Tibial artery (tissue), 4 donors: ENCODE data around the gene SMAD3.

Experiments used
- DNase-seq, 2 donors: peaks; one replicate each; pipeline ENCODE4 v3.0.0-alpha.2; 2019
- H3K27ac ChIP-seq, 2 donors: fragments of 200-600 bp; sonication (generic) in 1 of 2; 1 replicate in 1 of 2; 2 replicates in 1 of 2; pipeline ENCODE4 v1.5.1; 2018 to 2019; ENCODE audit warnings: mild to moderate bottlenecking in 1 of 2
- H3K27me3 ChIP-seq, 2 donors: fragments of 200-600 bp; sonication (generic) in 1 of 2; one replicate each; pipeline versions ENCODE4 v1.5.1 to v1.6.0; 2016 to 2019
- H3K36me3 ChIP-seq, 3 donors: fragments of 200-600 bp; sonication (generic) in 2 of 3; one replicate each; pipeline ENCODE4 v1.5.1; 2016 to 2019; ENCODE audit warnings: mild to moderate bottlenecking in 2 of 3
- H3K4me1 ChIP-seq, 4 donors: fragments of 200-600 bp; sonication (generic) in 2 of 4; 1 replicate in 3 of 4; 2 replicates in 1 of 4; pipeline ENCODE4 v1.5.1; 2016 to 2019
- H3K4me3 ChIP-seq, 2 donors: fragments of 200-600 bp; sonication (generic) in 1 of 2; 1 replicate in 1 of 2; 2 replicates in 1 of 2; pipeline ENCODE4 v1.5.1; 2018 to 2019; ENCODE audit warnings: mild to moderate bottlenecking in 2 of 2
- H3K9me3 ChIP-seq, 3 donors: fragments of 200-600 bp; sonication (generic) in 1 of 3; one replicate each; pipeline ENCODE4 v1.5.1; 2016 to 2019
- intact Hi-C: fragments of 100-400 bp; cut with DNase I; formaldehyde crosslinking; loops from one replicate; pipeline ENCODE4 v1.15.0; 2023; ENCODE audit warnings: low total_unique reads
- TF ChIP-seq, protein P1 (sequence below), 2 experiments: fragments of 200-600 bp in 1 of 2; fragments of 450-650 bp in 1 of 2; IDR thresholded peaks; one replicate each; pipeline ENCODE4 v1.5.1; 2017 to 2019; ENCODE audit warnings: antibody characterized with exemption in 2 of 2, mild to moderate bottlenecking in 1 of 2, moderate library complexity in 1 of 2

SMAD3 gene

DNA sequence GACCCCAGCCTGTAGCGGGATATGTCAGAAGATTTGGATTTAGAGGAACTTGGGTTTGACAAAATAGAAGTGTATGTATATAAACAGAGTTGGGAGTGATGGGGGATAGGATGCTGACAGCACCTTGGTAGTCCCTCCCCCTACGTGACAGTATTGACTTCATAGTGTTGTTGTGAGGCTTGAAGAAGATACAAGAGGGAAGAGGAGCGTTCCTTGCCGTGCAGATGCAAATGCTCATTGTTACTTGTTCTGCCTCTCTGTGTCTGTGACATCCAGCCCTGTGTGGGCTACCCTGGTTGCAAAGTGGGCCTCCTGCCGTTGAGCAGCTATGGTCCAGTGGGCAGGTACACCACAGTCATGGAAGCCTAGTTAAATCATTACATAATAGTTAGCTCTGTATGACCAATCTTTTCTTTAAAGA is 45.0 kb downstream of the SMAD3 start:
- H3K4me3 ChIP-seq = no peak overlapping the region
- peaks cover 6 to 67% (median 52%) of the 10 kb centered on the region in 4 donors for H3K4me1 ChIP-seq
- no peaks in the 10 kb centered on the region for H3K27me3 ChIP-seq
- H3K27ac ChIP-seq = no peak overlapping the region
- intact Hi-C loops = loop anchor here (10.0 kb wide), 1 partner anchor 46 kb away; the partner anchor contains the start of gene SMAD3
- no peaks in the 10 kb centered on the region for H3K9me3 ChIP-seq
- DNase-seq = no peak
- TF ChIP-seq, protein P1, sequence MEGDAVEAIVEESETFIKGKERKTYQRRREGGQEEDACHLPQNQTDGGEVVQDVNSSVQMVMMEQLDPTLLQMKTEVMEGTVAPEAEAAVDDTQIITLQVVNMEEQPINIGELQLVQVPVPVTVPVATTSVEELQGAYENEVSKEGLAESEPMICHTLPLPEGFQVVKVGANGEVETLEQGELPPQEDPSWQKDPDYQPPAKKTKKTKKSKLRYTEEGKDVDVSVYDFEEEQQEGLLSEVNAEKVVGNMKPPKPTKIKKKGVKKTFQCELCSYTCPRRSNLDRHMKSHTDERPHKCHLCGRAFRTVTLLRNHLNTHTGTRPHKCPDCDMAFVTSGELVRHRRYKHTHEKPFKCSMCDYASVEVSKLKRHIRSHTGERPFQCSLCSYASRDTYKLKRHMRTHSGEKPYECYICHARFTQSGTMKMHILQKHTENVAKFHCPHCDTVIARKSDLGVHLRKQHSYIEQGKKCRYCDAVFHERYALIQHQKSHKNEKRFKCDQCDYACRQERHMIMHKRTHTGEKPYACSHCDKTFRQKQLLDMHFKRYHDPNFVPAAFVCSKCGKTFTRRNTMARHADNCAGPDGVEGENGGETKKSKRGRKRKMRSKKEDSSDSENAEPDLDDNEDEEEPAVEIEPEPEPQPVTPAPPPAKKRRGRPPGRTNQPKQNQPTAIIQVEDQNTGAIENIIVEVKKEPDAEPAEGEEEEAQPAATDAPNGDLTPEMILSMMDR (IDR thresholded peaks at IDR 0.05) = no peak
- no peaks in the 10 kb centered on the region for H3K36me3 ChIP-seq

DNA sequence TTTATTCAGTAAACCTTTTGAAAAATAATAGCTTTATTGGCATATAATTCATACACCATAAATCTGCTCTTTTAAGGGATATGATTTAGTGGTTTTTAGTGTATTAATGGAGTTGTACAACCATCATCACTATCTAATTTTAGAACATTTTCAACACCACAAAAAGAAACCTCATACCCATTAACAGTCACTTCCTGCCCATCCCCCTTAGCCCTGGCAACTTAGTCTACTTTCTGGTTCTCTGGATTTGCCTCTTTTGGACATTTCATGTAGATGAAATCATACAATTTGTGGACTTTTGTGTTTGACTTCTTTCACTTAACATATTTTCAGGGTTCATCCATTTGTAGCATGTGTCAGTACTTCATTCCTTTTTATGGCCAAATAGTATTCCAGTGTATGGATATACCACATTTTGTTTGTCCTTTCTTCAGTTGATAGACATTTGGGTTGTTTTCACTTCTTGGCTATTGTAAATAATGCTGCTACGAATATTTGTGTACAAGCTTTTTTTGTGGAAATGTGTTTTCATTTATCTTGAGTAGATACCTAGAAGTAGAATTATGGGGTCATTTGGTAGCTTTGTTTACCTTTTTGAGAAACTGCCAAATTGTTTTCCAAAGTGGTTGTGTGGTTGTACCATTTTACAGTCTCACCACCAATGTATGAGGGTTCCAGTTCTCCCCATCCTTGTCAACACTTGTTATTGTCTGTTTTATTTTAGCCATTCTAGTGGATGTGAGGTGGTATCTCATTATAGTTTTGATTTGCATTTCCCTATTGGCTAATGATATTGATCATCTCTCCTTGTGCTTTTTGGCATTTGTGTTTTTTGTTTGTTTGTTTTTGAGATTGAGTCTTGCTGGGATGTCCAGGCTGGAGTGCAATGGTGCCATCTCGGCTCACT is 45.8 kb downstream of the SMAD3 start:
- no peak overlapping the region for H3K4me3 ChIP-seq
- no peak overlapping the region for H3K27ac ChIP-seq
- H3K36me3 ChIP-seq = no peaks in the 10 kb centered on the region
- intact Hi-C loops = loop anchor here (10.0 kb wide), 1 partner anchor 46 kb away; the partner anchor contains the start of gene SMAD3
- peaks cover 6 to 65% (median 50%) of the 10 kb centered on the region in 4 donors for H3K4me1 ChIP-seq
- no peak for DNase-seq
- TF ChIP-seq, protein P1 (IDR thresholded peaks at IDR 0.05) = no peak
- no peaks in the 10 kb centered on the region for H3K27me3 ChIP-seq
- H3K9me3 ChIP-seq = no peaks in the 10 kb centered on the region

DNA sequence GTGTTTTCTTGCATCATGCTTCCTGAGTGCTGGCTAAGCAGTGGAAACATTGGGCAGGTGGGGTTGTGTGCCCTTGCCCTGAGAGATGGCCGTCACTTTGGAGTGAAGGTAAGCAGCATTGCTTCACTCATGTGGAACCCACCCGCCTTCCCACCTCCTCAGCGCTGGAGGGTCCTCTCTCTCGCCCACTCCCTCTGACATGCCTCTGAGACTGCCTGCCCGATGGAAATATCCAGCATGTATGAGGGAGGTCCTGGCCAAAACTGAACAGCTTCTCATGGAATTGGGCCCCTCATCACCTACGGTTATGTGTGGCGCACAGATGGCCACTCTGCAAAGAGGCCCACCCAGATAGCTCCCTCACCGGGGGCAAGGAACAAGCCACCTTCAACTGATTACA is 48.6 kb downstream of the SMAD3 start:
- H3K9me3 ChIP-seq = no peaks in the 10 kb centered on the region
- intact Hi-C loops = loop anchor here (10.0 kb wide), 1 partner anchor 49 kb away; the partner anchor contains the start of gene SMAD3
- no peaks in the 10 kb centered on the region for H3K27me3 ChIP-seq
- TF ChIP-seq, protein P1 (IDR thresholded peaks at IDR 0.05) = no peak
- peaks cover 0 to 60% (median 34%) of the 10 kb centered on the region in 4 donors for H3K4me1 ChIP-seq
- no peaks in the 10 kb centered on the region for H3K36me3 ChIP-seq
- H3K27ac ChIP-seq = no peak overlapping the region
- H3K4me3 ChIP-seq = no peak overlapping the region
- peak in 1 of 2 donors; percentile 57 for DNase-seq

DNA sequence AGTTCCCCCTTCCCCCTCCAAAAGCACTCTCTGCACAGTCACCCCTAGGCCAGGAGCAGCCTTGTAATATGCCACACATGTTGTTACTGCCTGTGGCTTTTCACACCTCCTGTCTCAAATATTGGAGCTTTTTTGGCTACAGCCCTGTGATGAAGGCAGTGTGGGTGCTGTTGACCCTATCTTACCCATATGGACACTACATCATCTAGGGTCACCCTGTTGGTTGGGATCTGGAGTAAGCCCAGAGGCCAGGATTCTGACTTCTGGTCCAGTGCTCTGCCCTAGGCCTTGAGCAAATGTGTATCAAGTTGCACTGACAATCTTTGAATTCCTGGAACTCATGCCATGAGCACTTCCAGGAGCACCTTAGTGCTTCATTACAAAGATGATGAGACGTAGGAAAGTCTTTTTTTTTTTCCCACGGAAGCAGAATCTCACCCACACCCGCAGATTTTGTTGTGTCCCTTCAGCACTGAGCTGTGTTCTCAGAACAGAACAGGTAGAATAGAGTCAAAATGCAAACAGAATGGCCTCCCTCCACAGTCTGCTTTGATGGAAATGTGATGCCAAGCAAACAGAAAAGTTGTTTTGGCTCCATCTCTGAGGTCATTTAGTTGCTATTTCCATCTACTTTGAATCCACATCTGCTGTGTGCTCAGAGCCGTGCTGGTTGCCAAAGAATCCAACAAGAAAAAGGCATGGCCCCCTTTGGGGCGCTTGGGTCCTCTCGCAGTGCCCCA is 49.6 kb downstream of the SMAD3 start:
- H3K4me1 ChIP-seq = peaks cover 0 to 60% (median 35%) of the 10 kb centered on the region in 4 donors
- intact Hi-C loops = loop anchor here (10.0 kb wide), 1 partner anchor 50 kb away; the partner anchor contains the start of gene SMAD3
- peak in 1 of 2 donors; percentile 44 for DNase-seq

DNA sequence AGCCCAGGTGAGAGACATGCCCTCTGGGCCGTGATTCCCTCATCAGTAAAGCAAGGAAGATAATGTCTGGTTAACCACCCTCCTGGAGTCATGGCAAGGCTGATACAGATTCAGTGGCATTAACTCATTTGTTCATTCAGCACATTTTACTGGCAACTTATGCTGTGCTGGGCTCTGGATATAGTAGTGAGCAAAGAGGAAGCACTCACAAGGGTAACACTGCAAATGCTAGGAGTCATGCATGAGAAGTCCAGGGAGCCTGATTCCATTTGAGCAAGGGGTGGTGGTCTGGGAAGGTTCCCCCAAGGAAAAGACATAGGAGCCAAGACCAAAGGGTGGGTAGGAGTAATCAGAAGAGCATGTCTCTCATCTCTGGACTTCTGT is 50.2 kb downstream of the SMAD3 start:
- H3K4me3 ChIP-seq = no peak overlapping the region
- DNase-seq = peak in 1 of 2 donors; percentile 47
- intact Hi-C loops = loop anchor here (10.0 kb wide), 1 partner anchor 51 kb away; the partner anchor contains the start of gene SMAD3
- TF ChIP-seq, protein P1 (IDR thresholded peaks at IDR 0.05) = no peak
- no peak overlapping the region for H3K27ac ChIP-seq
- H3K27me3 ChIP-seq = no peaks in the 10 kb centered on the region
- H3K4me1 ChIP-seq = peaks cover 0 to 60% (median 36%) of the 10 kb centered on the region in 4 donors
- no peaks in the 10 kb centered on the region for H3K9me3 ChIP-seq
- H3K36me3 ChIP-seq = no peaks in the 10 kb centered on the region

More for the DNA sequence above, 49.6 kb downstream of the SMAD3 start:
- no peak overlapping the region for H3K27ac ChIP-seq
- no peaks in the 10 kb centered on the region for H3K36me3 ChIP-seq
- no peaks in the 10 kb centered on the region for H3K27me3 ChIP-seq
- H3K4me3 ChIP-seq = no peak overlapping the region
- TF ChIP-seq, protein P1 (IDR thresholded peaks at IDR 0.05) = no peak
- H3K9me3 ChIP-seq = no peaks in the 10 kb centered on the region
